Measurements from ENCODE around the gene GPR62. TPM values are rescaled to one million over a fixed set of nuclear protein-coding genes. Genes with fewer than 3 reads are reported as not detected.

GPR62 gene
- total and polyA plus RNA-seq, 2 experiments from 2014 or later: 0.10 to 0.38 TPM

- Histone ChIP-seq H3K79me2 (replicated peaks; ENCODE audit: insufficient read depth) (peaks cover 18% of the 10 kb centered on the region), H3F3A (replicated peaks; ENCODE audit: low read depth) (peaks cover 26% of the 10 kb centered on the region), H3K27ac (ENCODE audit: low read depth) (no peak overlapping the region), H2AFZ (no peak overlapping the region), H3K4me1 (ENCODE audit: insufficient read depth) (peaks cover 33% of the 10 kb centered on the region), H4K20me1 (replicated peaks; ENCODE audit: insufficient read depth) (peaks cover 8% of the 10 kb centered on the region; the same call in 1 of the 2 replicates), H3K27me3 (ENCODE audit: insufficient read depth) (no peaks in the 10 kb centered on the region), H3K9me2 (ENCODE audit: insufficient read depth) (no peaks in the 10 kb centered on the region), H3K4me2 (0 out of 2 replicates have a peak overlapping the region, but pooled peaks have one; percentile 36), H3K36me3 (ENCODE audit: insufficient read depth) (peaks cover 22% of the 10 kb centered on the region), H3K4me3 (no peak overlapping the region)
- Mint-ChIP-seq H3K27me3 (ENCODE audit: insufficient read depth, low read depth, poor library complexity) (peaks cover 28% of the 10 kb centered on the region), H3K4me1 (peaks cover 36% of the 10 kb centered on the region), H3K36me3 (ENCODE audit: low read depth) (peaks cover 28% of the 10 kb centered on the region), H3K27ac (no peak overlapping the region), H3K4me3 (no peak overlapping the region; the same call in 2 of the 3 replicates), H3K9me3 (peaks cover 4% of the 10 kb centered on the region; the same call in 1 of the 3 replicates)
- DNase-seq (ENCODE audit: low spot score): peak; percentile 62
- no peak for ATAC-seq
- TF ChIP-seq, protein P1, sequence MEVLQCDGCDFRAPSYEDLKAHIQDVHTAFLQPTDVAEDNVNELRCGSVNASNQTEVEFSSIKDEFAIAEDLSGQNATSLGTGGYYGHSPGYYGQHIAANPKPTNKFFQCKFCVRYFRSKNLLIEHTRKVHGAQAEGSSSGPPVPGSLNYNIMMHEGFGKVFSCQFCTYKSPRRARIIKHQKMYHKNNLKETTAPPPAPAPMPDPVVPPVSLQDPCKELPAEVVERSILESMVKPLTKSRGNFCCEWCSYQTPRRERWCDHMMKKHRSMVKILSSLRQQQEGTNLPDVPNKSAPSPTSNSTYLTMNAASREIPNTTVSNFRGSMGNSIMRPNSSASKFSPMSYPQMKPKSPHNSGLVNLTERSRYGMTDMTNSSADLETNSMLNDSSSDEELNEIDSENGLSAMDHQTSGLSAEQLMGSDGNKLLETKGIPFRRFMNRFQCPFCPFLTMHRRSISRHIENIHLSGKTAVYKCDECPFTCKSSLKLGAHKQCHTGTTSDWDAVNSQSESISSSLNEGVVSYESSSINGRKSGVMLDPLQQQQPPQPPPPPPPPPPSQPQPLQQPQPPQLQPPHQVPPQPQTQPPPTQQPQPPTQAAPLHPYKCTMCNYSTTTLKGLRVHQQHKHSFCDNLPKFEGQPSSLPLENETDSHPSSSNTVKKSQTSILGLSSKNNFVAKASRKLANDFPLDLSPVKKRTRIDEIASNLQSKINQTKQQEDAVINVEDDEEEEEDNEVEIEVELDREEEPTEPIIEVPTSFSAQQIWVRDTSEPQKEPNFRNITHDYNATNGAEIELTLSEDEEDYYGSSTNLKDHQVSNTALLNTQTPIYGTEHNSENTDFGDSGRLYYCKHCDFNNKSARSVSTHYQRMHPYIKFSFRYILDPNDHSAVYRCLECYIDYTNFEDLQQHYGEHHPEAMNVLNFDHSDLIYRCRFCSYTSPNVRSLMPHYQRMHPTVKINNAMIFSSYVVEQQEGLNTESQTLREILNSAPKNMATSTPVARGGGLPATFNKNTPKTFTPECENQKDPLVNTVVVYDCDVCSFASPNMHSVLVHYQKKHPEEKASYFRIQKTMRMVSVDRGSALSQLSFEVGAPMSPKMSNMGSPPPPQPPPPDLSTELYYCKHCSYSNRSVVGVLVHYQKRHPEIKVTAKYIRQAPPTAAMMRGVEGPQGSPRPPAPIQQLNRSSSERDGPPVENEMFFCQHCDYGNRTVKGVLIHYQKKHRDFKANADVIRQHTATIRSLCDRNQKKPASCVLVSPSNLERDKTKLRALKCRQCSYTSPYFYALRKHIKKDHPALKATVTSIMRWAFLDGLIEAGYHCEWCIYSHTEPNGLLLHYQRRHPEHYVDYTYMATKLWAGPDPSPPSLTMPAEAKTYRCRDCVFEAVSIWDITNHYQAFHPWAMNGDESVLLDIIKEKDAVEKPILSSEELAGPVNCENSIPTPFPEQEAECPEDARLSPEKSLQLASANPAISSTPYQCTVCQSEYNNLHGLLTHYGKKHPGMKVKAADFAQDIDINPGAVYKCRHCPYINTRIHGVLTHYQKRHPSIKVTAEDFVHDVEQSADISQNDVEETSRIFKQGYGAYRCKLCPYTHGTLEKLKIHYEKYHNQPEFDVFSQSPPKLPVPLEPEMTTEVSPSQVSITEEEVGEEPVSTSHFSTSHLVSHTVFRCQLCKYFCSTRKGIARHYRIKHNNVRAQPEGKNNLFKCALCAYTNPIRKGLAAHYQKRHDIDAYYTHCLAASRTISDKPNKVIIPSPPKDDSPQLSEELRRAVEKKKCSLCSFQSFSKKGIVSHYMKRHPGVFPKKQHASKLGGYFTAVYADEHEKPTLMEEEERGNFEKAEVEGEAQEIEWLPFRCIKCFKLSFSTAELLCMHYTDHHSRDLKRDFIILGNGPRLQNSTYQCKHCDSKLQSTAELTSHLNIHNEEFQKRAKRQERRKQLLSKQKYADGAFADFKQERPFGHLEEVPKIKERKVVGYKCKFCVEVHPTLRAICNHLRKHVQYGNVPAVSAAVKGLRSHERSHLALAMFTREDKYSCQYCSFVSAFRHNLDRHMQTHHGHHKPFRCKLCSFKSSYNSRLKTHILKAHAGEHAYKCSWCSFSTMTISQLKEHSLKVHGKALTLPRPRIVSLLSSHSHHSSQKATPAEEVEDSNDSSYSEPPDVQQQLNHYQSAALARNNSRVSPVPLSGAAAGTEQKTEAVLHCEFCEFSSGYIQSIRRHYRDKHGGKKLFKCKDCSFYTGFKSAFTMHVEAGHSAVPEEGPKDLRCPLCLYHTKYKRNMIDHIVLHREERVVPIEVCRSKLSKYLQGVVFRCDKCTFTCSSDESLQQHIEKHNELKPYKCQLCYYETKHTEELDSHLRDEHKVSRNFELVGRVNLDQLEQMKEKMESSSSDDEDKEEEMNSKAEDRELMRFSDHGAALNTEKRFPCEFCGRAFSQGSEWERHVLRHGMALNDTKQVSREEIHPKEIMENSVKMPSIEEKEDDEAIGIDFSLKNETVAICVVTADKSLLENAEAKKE (CRISPR knock-in tag; IDR thresholded peaks at IDR 0.05): no peak
- TF ChIP-seq EZH2 (IDR thresholded peaks at IDR 0.05; ENCODE audit: low read depth, unreplicated experiment) (no peak), STAT1 (IDR thresholded peaks at IDR 0.05; ENCODE audit: unreplicated experiment) (no peak), EZH2phosphoT487 (IDR thresholded peaks at IDR 0.05; ENCODE audit: unreplicated experiment) (no peak), CTCF (conservative IDR thresholded peaks at IDR 0.05; ENCODE audit: low read depth in 2 of 2) (no peak), NANOG (IDR thresholded peaks at IDR 0.05; ENCODE audit: borderline replicate concordance) (no peak), REST (IDR thresholded peaks at IDR 0.05; ENCODE audit: unreplicated experiment) (no peak), JUNB (IDR thresholded peaks at IDR 0.05; ENCODE audit: unreplicated experiment) (no peak), ZNF114 (CRISPR knock-in tag; IDR thresholded peaks at IDR 0.05) (no peak), ZNF331 (CRISPR knock-in tag; IDR thresholded peaks at IDR 0.05; ENCODE audit: low read depth) (no peak), CREB1 (CRISPR knock-in tag; IDR thresholded peaks at IDR 0.05; ENCODE audit: low read depth) (no peak), POLR2AphosphoS5 (IDR thresholded peaks at IDR 0.05; ENCODE audit: low read depth) (no peak)
- TF ChIP-seq, protein P2, sequence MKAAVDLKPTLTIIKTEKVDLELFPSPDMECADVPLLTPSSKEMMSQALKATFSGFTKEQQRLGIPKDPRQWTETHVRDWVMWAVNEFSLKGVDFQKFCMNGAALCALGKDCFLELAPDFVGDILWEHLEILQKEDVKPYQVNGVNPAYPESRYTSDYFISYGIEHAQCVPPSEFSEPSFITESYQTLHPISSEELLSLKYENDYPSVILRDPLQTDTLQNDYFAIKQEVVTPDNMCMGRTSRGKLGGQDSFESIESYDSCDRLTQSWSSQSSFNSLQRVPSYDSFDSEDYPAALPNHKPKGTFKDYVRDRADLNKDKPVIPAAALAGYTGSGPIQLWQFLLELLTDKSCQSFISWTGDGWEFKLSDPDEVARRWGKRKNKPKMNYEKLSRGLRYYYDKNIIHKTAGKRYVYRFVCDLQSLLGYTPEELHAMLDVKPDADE (IDR thresholded peaks at IDR 0.05): no peak
Measured at GRCh38 chr3:51997935-51998596, 42.9 kb downstream of the GPR62 start.
